Measurements from ENCODE around the gene SCARB1.

Gene SCARB1

DNA sequence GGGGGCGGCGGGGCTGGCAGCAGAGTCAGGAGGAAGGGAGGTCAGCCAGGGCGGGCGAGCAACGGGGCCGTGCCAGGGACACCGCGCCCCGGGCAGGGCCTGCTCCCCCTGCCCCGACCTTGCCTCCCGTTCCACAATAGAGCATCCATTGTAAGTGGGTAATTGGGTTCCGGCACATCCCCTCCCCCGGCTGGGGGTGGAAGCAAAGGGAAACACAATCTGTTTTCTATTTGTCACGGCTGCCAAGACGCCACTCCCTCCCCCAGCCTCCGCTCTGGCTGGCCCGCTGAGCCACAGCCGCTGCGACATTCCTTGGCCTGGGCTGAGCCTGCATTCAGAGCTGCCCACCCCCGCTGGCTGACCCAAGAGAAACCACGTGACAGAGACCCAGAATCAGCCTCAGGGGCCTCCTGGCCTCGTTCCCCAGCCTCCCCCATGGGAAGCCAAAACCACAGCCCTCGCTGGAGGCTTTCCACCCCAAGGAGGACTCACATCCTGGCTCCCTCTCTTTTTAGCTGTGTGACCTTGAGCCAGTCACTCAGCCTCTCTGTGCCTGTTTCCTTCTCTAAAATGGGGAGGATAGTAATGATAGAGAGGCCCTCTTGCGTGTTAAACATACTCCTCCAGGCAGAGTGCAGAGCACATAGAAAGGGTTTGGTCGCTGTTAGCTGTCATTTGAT lies 117.6 kb downstream of the SCARB1 start:
- DNase-seq (ENCODE audit: low read depth): no peak

DNA sequence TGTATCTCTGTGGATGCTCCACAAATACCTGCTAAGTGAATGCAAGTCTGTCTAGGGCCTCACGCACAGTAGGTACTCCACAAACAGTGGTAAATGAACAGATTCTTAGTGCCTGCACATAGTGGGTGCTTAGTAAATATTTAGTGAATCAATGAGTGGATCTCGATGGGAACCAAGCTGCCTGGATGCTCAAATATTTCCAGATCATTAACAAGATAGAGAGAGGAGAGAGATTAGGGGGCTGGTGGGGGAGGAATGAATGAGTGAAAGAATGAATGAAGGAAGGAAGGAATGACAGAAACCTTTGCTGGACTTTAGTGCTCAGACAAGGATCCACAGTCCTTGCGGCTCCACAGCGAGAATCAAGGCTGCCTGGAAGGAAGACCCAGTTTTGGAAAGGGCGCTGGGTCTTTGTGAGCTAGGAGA lies 118.2 kb downstream of the SCARB1 start:
- DNase-seq (ENCODE audit: low read depth): no peak

DNA sequence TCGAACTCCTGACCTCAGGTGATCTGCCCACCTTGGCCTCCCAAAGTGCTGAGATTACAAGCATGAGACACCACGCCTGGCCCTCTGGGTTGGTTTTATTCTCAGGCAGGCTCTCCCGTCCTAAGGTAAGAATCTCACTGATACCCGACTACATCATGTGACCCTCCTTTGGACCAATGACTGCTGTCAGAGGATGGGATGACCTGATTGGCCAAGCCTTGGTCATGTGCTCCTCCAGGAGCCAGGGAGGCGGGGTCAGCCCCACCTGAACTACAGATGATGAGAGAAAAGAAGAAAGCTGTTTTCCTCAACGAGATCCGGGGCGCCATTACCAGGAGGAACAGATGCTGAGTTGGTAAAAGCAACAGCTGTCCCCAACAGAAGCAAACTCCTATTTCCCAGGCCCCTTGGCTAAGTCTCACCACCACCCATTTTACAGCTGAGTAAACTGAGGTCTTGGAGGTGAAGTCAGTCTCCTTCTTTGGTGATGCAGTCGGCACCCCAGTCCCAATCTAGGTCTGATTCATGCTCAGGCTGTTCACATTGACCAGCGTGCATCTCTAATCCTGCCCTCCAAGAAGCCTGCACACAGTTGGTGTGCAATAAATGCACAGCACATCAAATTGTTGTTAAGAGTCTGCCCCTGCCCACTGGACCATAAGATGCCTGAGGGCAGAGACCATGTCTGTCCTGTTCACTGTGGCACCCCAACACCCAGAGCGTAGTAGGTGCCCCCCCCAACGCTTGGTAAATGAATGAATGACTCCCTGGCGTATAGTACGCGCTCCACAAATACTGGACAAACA lies 118.8 kb downstream of the SCARB1 start:
- no peak for DNase-seq (ENCODE audit: low read depth)

DNA sequence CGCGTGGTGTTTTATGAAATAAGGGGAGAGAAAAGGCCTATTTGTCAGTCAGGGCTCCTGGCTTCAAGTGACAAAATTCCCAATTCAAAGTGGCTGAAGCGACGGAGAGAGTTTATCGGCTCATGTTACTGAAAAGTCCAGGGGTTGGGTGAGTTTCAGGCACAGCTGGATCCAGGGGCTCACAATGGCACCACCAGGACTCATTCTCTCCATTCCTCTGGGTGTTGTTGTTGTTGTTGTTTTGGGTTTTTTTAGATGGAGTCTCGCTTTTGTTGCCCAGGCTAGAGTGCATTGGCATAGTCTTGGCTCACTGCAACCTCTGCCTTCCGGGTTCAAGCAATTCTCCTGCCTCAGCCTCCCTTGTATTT lies 119.4 kb downstream of the SCARB1 start:
- DNase-seq (ENCODE audit: low read depth): no peak

- DNase-seq (ENCODE audit: low read depth): no peak
Measured at GRCh38 chr12:124743479-124744272, 120.0 kb downstream of the SCARB1 start.

- no peak for DNase-seq (ENCODE audit: low read depth)
Measured at GRCh38 chr12:124742678-124743077, 121.0 kb downstream of the SCARB1 start.

DNA sequence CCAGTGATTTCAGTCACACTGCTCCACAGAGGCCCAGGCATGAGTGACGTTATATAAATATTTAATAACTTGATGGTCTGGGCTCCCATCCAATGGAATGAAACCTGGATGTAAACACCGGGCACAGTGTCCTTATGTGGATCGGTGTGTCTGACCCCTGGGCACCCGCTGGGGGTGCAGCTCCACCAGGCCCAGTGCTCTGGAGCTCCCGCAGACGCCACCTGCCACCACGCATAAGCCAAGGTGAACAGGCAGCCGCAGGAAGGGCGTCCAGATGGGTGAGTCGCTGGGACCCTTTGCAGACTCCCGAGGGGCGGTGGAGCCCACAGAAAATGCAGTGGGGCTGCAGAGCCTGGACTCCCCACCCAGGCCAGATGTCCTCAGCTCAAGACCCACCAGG lies 121.6 kb downstream of the SCARB1 start:
- DNase-seq (ENCODE audit: low read depth): no peak

DNA sequence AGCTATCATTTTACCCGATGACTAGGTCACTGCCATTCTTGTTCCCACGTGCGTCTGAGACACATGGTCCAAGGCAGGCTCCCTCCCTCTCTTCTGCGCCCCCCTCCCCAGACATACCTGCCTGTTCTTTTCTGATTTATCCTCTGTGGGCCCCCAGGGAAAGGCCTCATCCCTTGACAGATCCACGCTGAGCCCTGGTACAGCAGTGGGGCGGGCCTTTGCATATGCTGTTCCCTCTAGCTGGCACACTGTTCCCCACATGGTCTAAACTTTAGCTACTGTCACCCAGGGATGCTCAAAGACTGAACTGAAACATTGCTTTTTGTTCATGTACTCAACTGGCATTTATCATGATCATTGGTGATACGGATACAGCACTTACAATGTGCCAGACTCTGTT lies 122.5 kb downstream of the SCARB1 start:
- DNase-seq (ENCODE audit: low read depth): no peak

- DNase-seq (ENCODE audit: low read depth): no peak
Measured at GRCh38 chr12:124740691-124741137, 123.0 kb downstream of the SCARB1 start.

- DNase-seq (ENCODE audit: low read depth): no peak
Measured at GRCh38 chr12:124739953-124740561, 123.6 kb downstream of the SCARB1 start.

- no peak for DNase-seq (ENCODE audit: low read depth)
Measured at GRCh38 chr12:124738636-124739467, 124.8 kb downstream of the SCARB1 start.

DNA sequence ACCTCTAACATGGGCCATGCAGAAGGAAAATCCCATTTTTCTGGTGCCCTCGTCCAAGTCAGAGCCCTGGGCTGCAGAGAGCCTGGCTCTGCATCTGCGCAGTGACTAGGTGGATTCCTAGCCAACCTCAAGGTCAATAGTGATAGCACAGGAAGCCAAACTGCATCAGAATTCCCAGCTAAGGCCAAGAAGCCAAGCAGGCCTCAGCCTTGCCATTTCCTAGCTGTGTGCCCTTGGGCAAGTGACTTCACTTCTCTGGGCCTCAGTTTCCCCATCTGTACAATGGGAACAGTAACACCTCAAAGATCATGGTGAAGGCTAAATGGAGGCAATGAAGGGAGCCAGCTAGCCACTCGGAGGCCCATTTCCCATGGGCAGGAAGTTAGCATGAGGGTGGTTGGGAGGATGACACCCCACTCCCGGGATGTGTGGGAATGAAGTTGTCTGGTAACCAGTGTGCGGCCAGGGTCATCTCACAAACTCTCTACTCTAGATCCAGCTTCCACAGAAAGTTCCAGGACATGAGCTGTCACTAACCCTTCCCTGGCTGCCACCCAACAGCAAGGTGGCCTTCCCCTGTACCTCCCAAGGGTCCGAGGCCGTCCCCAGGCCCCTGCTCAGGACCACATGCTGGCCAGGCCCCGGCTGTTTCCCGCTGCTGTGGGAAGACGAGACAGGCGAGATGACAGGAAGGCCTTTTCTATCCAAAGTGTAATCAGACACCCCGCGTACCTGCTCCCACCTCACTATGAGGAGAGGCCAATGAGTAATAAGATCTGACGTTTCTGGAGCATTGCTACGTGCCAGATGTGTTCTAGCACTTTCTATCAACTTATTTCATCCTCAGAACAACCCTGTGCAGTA lies 125.7 kb downstream of the SCARB1 start:
- DNase-seq (ENCODE audit: low read depth): no peak

- no peak for DNase-seq (ENCODE audit: low read depth)
Measured at GRCh38 chr12:124737040-124737419, 126.6 kb downstream of the SCARB1 start.

DNA sequence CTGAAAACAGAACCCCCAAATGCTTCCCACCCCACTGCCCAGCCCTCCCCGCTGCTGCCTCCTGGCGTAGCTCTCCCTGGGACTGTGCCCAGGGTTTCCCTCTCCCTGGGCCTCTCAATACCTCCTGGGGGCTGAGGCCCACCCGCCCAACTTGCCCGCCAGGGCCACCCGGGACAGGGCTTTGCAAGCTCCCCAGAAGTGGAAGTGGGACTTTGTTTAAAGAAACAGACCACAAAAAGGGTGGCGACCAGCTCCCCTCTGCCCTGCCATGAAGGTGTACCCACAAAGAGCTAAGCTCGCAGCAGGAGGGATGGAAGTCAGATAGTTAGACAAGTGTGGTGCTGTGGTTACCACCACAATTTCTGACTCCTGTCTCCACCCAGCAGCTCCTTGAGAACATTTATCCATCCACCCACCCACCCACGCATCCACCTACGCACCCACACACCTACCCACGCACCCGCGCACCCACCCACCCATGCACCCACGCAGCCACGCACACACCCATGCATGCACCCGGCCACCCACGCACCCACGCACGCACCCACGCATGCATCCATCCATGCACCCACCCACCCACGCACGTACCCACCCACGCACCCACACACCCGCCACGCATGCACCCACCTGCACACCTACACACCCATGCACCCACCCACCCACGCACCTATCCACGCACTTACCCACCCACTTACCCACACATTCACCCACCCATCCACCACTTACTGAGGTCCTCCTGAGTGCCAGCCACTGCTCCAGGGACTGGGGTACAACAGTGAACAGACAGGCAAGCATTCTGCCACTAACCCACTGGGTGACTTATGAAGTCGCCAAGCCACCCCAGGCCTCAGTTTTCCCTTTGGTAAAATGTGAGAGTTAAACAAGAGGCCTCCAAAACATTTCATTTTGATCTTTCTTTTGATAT lies 127.3 kb downstream of the SCARB1 start:
- no peak for DNase-seq (ENCODE audit: low read depth)

DNA sequence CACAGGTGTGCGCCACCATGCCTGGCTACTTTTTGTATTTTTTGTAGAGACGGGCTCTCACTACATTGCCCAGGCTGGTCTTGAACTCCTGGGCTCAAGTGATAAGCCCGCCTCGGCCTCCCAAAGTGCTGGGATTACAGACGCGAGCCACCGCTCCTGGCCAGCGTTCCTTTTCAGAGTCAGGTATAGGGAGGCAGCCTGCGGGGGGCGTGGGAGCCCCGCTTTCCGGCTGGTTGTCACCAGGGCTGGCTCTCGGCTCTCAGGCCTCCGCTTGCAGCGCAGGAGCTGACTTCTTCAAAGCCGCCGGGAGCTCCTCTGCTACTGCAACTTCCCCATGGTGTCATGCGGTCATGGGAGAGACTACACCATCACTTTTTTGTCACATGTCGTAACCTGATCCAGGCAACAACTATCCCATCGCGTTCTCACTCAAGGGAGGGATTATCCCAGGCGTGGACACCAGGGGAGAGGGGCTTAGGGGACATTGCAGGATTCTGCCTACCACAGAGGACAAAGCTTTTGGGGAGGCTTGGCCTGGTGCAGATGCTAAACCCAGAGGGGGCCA lies 129.4 kb downstream of the SCARB1 start:
- no peak for DNase-seq (ENCODE audit: low read depth)

- no peak for DNase-seq (ENCODE audit: low read depth)
Measured at GRCh38 chr12:124733086-124733485, 130.6 kb downstream of the SCARB1 start.

GRCh38 chr12:124732275-124733075 lies 131.2 kb downstream of the SCARB1 start:
- no peak for DNase-seq (ENCODE audit: low read depth)

GRCh38 chr12:124731869-124732268 lies 131.8 kb downstream of the SCARB1 start:
- DNase-seq (ENCODE audit: low read depth): no peak
